B cell (primary cell): ENCODE measurements around the gene NPHP4.

Experiments
- CTCF ChIP-seq: fragments of 200-600 bp; IDR thresholded peaks from one replicate; pipeline ENCODE4 v1.8.0; 2022; ENCODE audit warnings: antibody characterized with exemption, mild to moderate bottlenecking
- EZH2 ChIP-seq: IDR thresholded peaks from 2 replicates; pipeline ENCODE4 v1.6.1; 2012; ENCODE audit warnings: borderline replicate concordance, low read depth, mild to moderate bottlenecking, moderate library complexity, low read length; ENCODE audit not compliant: insufficient read depth, poor library complexity, severe bottlenecking

DNA sequence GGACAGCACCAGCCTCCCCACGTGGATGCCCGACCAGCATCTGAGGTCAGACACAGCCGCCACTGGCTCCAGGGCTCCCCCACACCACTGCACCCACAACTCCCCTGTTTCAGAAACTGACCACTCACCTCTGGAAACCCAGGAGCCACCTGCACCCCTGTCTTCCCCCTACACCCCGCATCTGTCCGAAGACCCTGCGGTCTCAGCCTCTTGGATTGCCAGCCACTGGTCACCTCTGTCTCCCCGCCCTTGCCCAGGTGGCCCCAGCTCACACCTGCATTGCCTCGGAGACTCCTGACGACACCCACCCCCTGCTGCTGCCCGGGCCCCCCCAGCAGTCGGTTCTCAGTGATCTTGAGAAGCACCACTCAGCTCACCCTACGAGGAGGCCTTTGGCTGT, 21.3 kb upstream of the NPHP4 start:
- TF ChIP-seq CTCF (no peak), EZH2 (no peak)
